H9 (cell line): ENCODE data around the gene TBC1D2. TPM values are rescaled to one million over a fixed set of nuclear protein-coding genes. Genes with fewer than 3 reads are reported as not detected.

Experiments
- DNase-seq: peaks from one replicate; pipeline ENCODE4 v3.0.0-alpha.2; 2017
- H2AFZ ChIP-seq: one replicate; pipeline ENCODE4 v1.6.1; 2013; ENCODE audit warnings: mild to moderate bottlenecking, low read length, control low read depth, moderate library complexity
- H2AK5ac ChIP-seq: 2 replicates; pipeline ENCODE4 v1.6.1; 2013; ENCODE audit warnings: low read length, control low read depth, mixed read lengths; ENCODE audit not compliant: insufficient read length
- H2BK120ac ChIP-seq: one replicate; pipeline ENCODE4 v1.6.1; 2013; ENCODE audit warnings: low read depth, mild to moderate bottlenecking, low read length, control low read depth, inconsistent platforms; ENCODE audit not compliant: poor library complexity, severe bottlenecking
- H2BK12ac ChIP-seq: 2 replicates; pipeline ENCODE4 v1.6.1; 2013; ENCODE audit warnings: low read length, control low read depth, mixed read lengths, low read depth; ENCODE audit not compliant: insufficient read length
- H2BK15ac ChIP-seq: 2 replicates; pipeline ENCODE4 v1.6.1; 2013; ENCODE audit warnings: low read depth, low read length, control low read depth
- H2BK20ac ChIP-seq: one replicate; pipeline ENCODE4 v1.6.1; 2013; ENCODE audit warnings: low read depth, mild to moderate bottlenecking, low read length, control low read depth, inconsistent platforms; ENCODE audit not compliant: poor library complexity, severe bottlenecking
- H2BK5ac ChIP-seq: 2 replicates; pipeline ENCODE4 v1.6.1; 2013; ENCODE audit warnings: low read length, control low read depth, mixed read lengths; ENCODE audit not compliant: insufficient read length
- H3K14ac ChIP-seq: 2 replicates; pipeline ENCODE4 v1.6.1; 2013; ENCODE audit warnings: low read length, control low read depth; ENCODE audit not compliant: insufficient read depth
- H3K18ac ChIP-seq: 2 replicates; pipeline ENCODE4 v1.6.1; 2013; ENCODE audit warnings: low read depth, mild to moderate bottlenecking, mixed read lengths, low read length, control low read depth; ENCODE audit not compliant: insufficient read length
- H3K23ac ChIP-seq: 2 replicates; pipeline ENCODE4 v1.6.1; 2013; ENCODE audit warnings: low read length, control low read depth, mixed read lengths, low read depth; ENCODE audit not compliant: insufficient read length
- H3K23me2 ChIP-seq: 2 replicates; pipeline ENCODE4 v1.6.1; 2013; ENCODE audit warnings: low read depth, mild to moderate bottlenecking, mixed read lengths, low read length, control low read depth; ENCODE audit not compliant: insufficient read length, poor library complexity, severe bottlenecking
- H3K27ac ChIP-seq: 2 replicates; pipeline ENCODE4 v1.5.1; 2013; ENCODE audit warnings: low read length, control low read depth, mixed read lengths, low read depth; ENCODE audit not compliant: insufficient read length
- H3K27me3 ChIP-seq: 2 replicates; pipeline ENCODE4 v1.6.1; 2013; ENCODE audit warnings: low read length, control low read depth, inconsistent platforms; ENCODE audit not compliant: insufficient read depth
- H3K4ac ChIP-seq: 2 replicates; pipeline ENCODE4 v1.6.1; 2013; ENCODE audit warnings: low read depth, mild to moderate bottlenecking, control low read depth, inconsistent platforms, low read length, moderate library complexity
- H3K4me1 ChIP-seq: 2 replicates; pipeline ENCODE4 v1.6.1; 2013; ENCODE audit warnings: low read length, control low read depth, inconsistent platforms; ENCODE audit not compliant: insufficient read depth
- H3K4me2 ChIP-seq: 2 replicates; pipeline ENCODE4 v1.6.1; 2013; ENCODE audit warnings: low read length, control low read depth, mixed read lengths; ENCODE audit not compliant: insufficient read length, insufficient read depth
- H3K56ac ChIP-seq: 2 replicates; pipeline ENCODE4 v1.6.1; 2013; ENCODE audit warnings: low read depth, mild to moderate bottlenecking, mixed read lengths, low read length, control low read depth; ENCODE audit not compliant: insufficient read length
- H3K79me1 ChIP-seq: 2 replicates; pipeline ENCODE4 v1.6.1; 2013; ENCODE audit warnings: low read depth, mild to moderate bottlenecking, moderate library complexity, low read length, control low read depth, inconsistent platforms; ENCODE audit not compliant: insufficient read depth, poor library complexity, severe bottlenecking
- H3K79me2 ChIP-seq: 2 replicates; pipeline ENCODE4 v1.6.1; 2013; ENCODE audit warnings: low read length, control low read depth, inconsistent platforms; ENCODE audit not compliant: insufficient read depth
- H3K9ac ChIP-seq: 2 replicates; pipeline ENCODE4 v1.6.1; 2013; ENCODE audit warnings: low read length, control low read depth, mixed read lengths; ENCODE audit not compliant: insufficient read length; ENCODE audit errors: extremely low read depth
- H3K9me3 ChIP-seq: one replicate; pipeline ENCODE4 v1.6.1; 2013; ENCODE audit warnings: low read depth, low read length, inconsistent platforms; ENCODE audit not compliant: control insufficient read depth
- H3T11ph ChIP-seq: one replicate; pipeline ENCODE4 v1.6.1; 2013; ENCODE audit warnings: mild to moderate bottlenecking, low read length, control low read depth, inconsistent platforms
- H4K20me1 ChIP-seq: one replicate; pipeline ENCODE4 v1.6.1; 2013; ENCODE audit not compliant: control insufficient read depth, insufficient read length, insufficient read depth
- H4K5ac ChIP-seq: 2 replicates; pipeline ENCODE4 v1.6.1; 2013; ENCODE audit warnings: low read depth, mild to moderate bottlenecking, mixed read lengths, low read length, control low read depth; ENCODE audit not compliant: insufficient read length
- H4K8ac ChIP-seq: replicated peaks from 2 replicates; pipeline ENCODE4 v1.6.1; 2013; ENCODE audit warnings: low read length, control low read depth, mixed read lengths, low read depth; ENCODE audit not compliant: insufficient read length
- H4K91ac ChIP-seq: 2 replicates; pipeline ENCODE4 v1.6.1; 2013; ENCODE audit warnings: low read depth, mild to moderate bottlenecking, moderate library complexity, mixed read lengths, low read length, control low read depth; ENCODE audit not compliant: insufficient read length
- H3K27ac Mint-ChIP-seq, 3 experiments: 2 replicates in 2 of 3; 3 replicates in 1 of 3; pipeline ENCODE4 v1.8.0; 2020 to 2021; ENCODE audit warnings: mixed read lengths in 3 of 3, mild to moderate bottlenecking in 1 of 3, moderate library complexity in 1 of 3
- H3K27me3 Mint-ChIP-seq: 2 replicates; pipeline ENCODE4 v1.8.0; 2021; ENCODE audit warnings: low read depth, mild to moderate bottlenecking, moderate library complexity, mixed read lengths
- H3K36me3 Mint-ChIP-seq, 3 experiments: 2 replicates in 2 of 3; 3 replicates in 1 of 3; pipeline ENCODE4 v1.8.0; 2020 to 2021; ENCODE audit warnings: low read depth in 3 of 3, mixed read lengths in 3 of 3; ENCODE audit not compliant: insufficient read depth in 1 of 3
- H3K4me1 Mint-ChIP-seq, 2 experiments: 2 replicates each; pipeline ENCODE4 v1.8.0; 2020; ENCODE audit warnings: mixed read lengths in 2 of 2
- H3K4me3 Mint-ChIP-seq, 2 experiments: 2 replicates in 1 of 2; 3 replicates in 1 of 2; pipeline ENCODE4 v1.8.0; 2020 to 2021; ENCODE audit warnings: mild to moderate bottlenecking in 2 of 2, mixed read lengths in 2 of 2, moderate library complexity in 1 of 2
- H3K9me3 Mint-ChIP-seq, 2 experiments: 2 replicates in 1 of 2; 3 replicates in 1 of 2; pipeline ENCODE4 v1.8.0; 2020; ENCODE audit warnings: mild to moderate bottlenecking in 2 of 2, mixed read lengths in 2 of 2, moderate library complexity in 1 of 2
- CTCF ChIP-seq: fragments of 200-600 bp; sonication (generic); conservative IDR thresholded peaks from 3 replicates; pipeline ENCODE4 v1.8.0; 2021; ENCODE audit warnings: antibody characterized with exemption, mild to moderate bottlenecking
- WGBS: extraction: QIAGEN DNeasy Blood & Tissue Kit; methylation state at CpG from one replicate; pipeline ENCODE4 v1.1.7; 2013; ENCODE audit warnings: missing lambda C conversion rate, low lambda C conversion rate, mixed read lengths; ENCODE audit not compliant: insufficient read length; ENCODE audit errors: extremely low coverage; 5-methylcytosine and 5-hydroxymethylcytosine counted together
- total RNA-seq: library from RNA; stranded (reverse); gene quantifications from 2 replicates; pipeline ENCODE4 v1.2.1, GENCODE V29; 2021

TBC1D2 gene
- total RNA-seq, 1 experiment from 2014 or later: 2.9 TPM

DNA sequence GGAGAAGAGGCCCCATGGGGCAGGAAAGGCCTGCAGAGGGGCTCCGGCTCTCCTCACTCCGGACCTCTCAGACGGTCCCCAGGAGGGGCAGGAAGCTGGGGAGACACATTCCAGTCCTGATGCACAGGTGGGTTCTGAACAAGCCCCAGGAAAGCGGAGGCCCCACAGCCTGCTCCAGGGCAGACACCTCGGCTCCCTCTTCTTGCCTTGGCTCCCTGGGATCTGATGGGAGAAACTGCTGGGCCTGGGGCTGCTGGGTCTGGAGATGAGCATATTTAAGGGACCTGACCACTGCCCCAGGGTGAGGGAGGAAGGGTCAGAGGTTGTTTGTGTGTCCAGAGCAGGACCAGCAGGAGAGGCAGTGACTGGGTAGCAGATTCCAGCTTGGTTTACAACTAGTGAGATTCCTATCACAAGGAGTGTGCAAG lies 64.3 kb downstream of the TBC1D2 start:
- no peaks in the 10 kb centered on the region for H3K79me1 ChIP-seq
- H3K4me1 ChIP-seq: no peaks in the 10 kb centered on the region; the same call in 1 of the 2 replicates
- H3K27me3 ChIP-seq: no peaks in the 10 kb centered on the region
- no peak overlapping the region for H2BK12ac ChIP-seq
- H3K4me2 ChIP-seq: peak overlapping the region; percentile 26
- Mint-ChIP-seq H3K9me3 (no peaks in the 10 kb centered on the region; a peak in 1 of 5 replicates), H3K36me3 (no peaks in the 10 kb centered on the region), H3K4me3 (peak overlapping the region; percentile 72 to 81), H3K27me3 (peaks cover 2% of the 10 kb centered on the region; the same call in 1 of the 2 replicates), H3K27ac (no peak overlapping the region), H3K4me1 (peaks cover 18 to 29% of the 10 kb centered on the region in 2 experiments)
- H3K9ac ChIP-seq: no peak overlapping the region
- H3K18ac ChIP-seq: no peak overlapping the region
- peaks cover 2% of the 10 kb centered on the region; the same call in 1 of the 2 replicates for H3K79me2 ChIP-seq
- H3K27ac ChIP-seq: no peak overlapping the region
- WGBS: no CpG with 5 or more reads among the region's 5 CpGs
- no peak overlapping the region for H2BK15ac ChIP-seq
- DNase-seq: no peak
- H3K9me3 ChIP-seq: no peaks in the 10 kb centered on the region
- H2BK120ac ChIP-seq: no peak overlapping the region
- no peak overlapping the region for H3K14ac ChIP-seq
- no peak overlapping the region for H3K56ac ChIP-seq
- no peak overlapping the region for H2BK5ac ChIP-seq
- H4K20me1 ChIP-seq: no peaks in the 10 kb centered on the region
- H4K91ac ChIP-seq: no peak overlapping the region
- no peak overlapping the region for H3K4ac ChIP-seq
- no peak overlapping the region for H2AK5ac ChIP-seq
- peaks cover 6% of the 10 kb centered on the region for H3K23me2 ChIP-seq
- no peak overlapping the region for H2AFZ ChIP-seq
- H4K5ac ChIP-seq: no peak overlapping the region
- no peak for TF ChIP-seq CTCF
- H3K23ac ChIP-seq: no peak overlapping the region
- no peak overlapping the region for H2BK20ac ChIP-seq
- no peak overlapping the region for H3T11ph ChIP-seq
- H4K8ac ChIP-seq: no peak overlapping the region
